Endometrial microvascular endothelial cells (primary cell): ENCODE data around the gene PDLIM5. TPM values are rescaled to one million over a fixed set of nuclear protein-coding genes. Genes with fewer than 3 reads are reported as not detected.

Experiments
- in situ Hi-C: cut with HindIII; loops from 2 replicates; pipeline ENCODE4 v1.10.0; 2017; ENCODE audit warnings: low sequenced_read_pairs, low pct_unique_long_range_greater_than_20kb; ENCODE audit errors: inconsistent ontology term
- total RNA-seq: library from RNA; depleted of rRNA; stranded (reverse); fragments of >200 nt; gene quantifications from one replicate; pipeline ENCODE4 v1.2.3, GENCODE V29; 2015; ENCODE audit errors: inconsistent ontology term

Gene PDLIM5
- total RNA-seq, 1 donor from 2014 or later, result 93.3 TPM

GRCh38 chr4:94419549-94419948 is 32.2 kb upstream of the PDLIM5 start:
- in situ Hi-C loops, result loop anchor here (25.0 kb wide), 1 partner anchor 168 kb away; no protein-coding TSS in a partner anchor

- in situ Hi-C loops, result loop anchor here (25.0 kb wide), 1 partner anchor 167 kb away; no protein-coding TSS in a partner anchor
Measured at GRCh38 chr4:94419956-94420355, 31.8 kb upstream of the PDLIM5 start.

- in situ Hi-C loops, result loop anchor here (25.0 kb wide), 1 partner anchor 167 kb away; no protein-coding TSS in a partner anchor
Measured at GRCh38 chr4:94420356-94420755, 31.4 kb upstream of the PDLIM5 start.

- in situ Hi-C loops, result no loop called here
Measured at GRCh38 chr4:94426783-94427182, 25.0 kb upstream of the PDLIM5 start.

GRCh38 chr4:94428884-94429283 is 22.9 kb upstream of the PDLIM5 start:
- in situ Hi-C loops, result no loop called here

GRCh38 chr4:94430406-94430805 is 21.3 kb upstream of the PDLIM5 start:
- in situ Hi-C loops, result no loop called here

GRCh38 chr4:94431388-94431787 is 20.4 kb upstream of the PDLIM5 start:
- in situ Hi-C loops, result no loop called here

- in situ Hi-C loops, result no loop called here
Measured at GRCh38 chr4:94434505-94434904, 17.2 kb upstream of the PDLIM5 start.

GRCh38 chr4:94435874-94436273 is 15.9 kb upstream of the PDLIM5 start:
- in situ Hi-C loops, result no loop called here

GRCh38 chr4:94436512-94436911 is 15.2 kb upstream of the PDLIM5 start:
- in situ Hi-C loops, result no loop called here

GRCh38 chr4:94439606-94440005 is 12.1 kb upstream of the PDLIM5 start:
- in situ Hi-C loops, result no loop called here

- in situ Hi-C loops, result no loop called here
Measured at GRCh38 chr4:94441838-94442237, 9.9 kb upstream of the PDLIM5 start.

- in situ Hi-C loops, result no loop called here
Measured at GRCh38 chr4:94442251-94442650, 9.5 kb upstream of the PDLIM5 start.

GRCh38 chr4:94446386-94446785 is 5.4 kb upstream of the PDLIM5 start:
- in situ Hi-C loops, result no loop called here

GRCh38 chr4:94447754-94448411 is 3.9 kb upstream of the PDLIM5 start:
- in situ Hi-C loops, result no loop called here

GRCh38 chr4:94448815-94449375 is 2.8 kb upstream of the PDLIM5 start:
- in situ Hi-C loops, result no loop called here

- in situ Hi-C loops, result no loop called here
Measured at GRCh38 chr4:94451051-94451694, 569 bp upstream of the PDLIM5 start.

GRCh38 chr4:94452476-94453371 is 982 bp downstream of the PDLIM5 start:
- in situ Hi-C loops, result no loop called here

GRCh38 chr4:94453391-94453963 is 1.7 kb downstream of the PDLIM5 start:
- in situ Hi-C loops, result no loop called here
